T-cell (primary cell): ENCODE data around the gene RAB3GAP1. TPM values are rescaled to one million over a fixed set of nuclear protein-coding genes. Genes with fewer than 3 reads are reported as not detected.
"Not testable (repeated sequence)": the region's sequence is repeated elsewhere in the genome, so short reads cannot be mapped to it uniquely, and the experiment has no call there.

Experiments used
- ATAC-seq, 4 experiments: fragments of 200-7000 bp in 3 of 4; fragments of 150-1000 bp in 1 of 4; cut with Tn5 transposase; replicated peaks in 1 of 4; 1 replicate in 3 of 4; 2 replicates in 1 of 4; pipeline ENCODE4 v1.10.0; 2021; ENCODE audit warnings: moderate library complexity in 3 of 4, mild to moderate bottlenecking in 2 of 4, moderate number of reproducible peaks in 1 of 4
- CTCF ChIA-PET, 2 donors: fragments of 300-600 bp; sonication (Branson Sonifier 250); formaldehyde crosslinking; loops; one replicate each; lab custom pipeline; 2022; ENCODE audit warnings: antibody characterized with exemption in 2 of 2; lab: Charles Lee
- POLR2A ChIA-PET, 2 donors: fragments of 300-600 bp; sonication (Branson Sonifier 250); formaldehyde crosslinking; loops; one replicate each; lab custom pipeline; 2022; ENCODE audit warnings: antibody characterized with exemption in 2 of 2; lab: Charles Lee
- DNase-seq, 35 experiments: peaks; one replicate each; pipeline versions ENCODE4 v3.0.0 to v3.0.0-alpha.2; 2013 to 2023
- H3K27ac ChIP-seq: one replicate; pipeline ENCODE4 v1.5.1; 2013; ENCODE audit warnings: low read length
- H3K27me3 ChIP-seq, 2 experiments: replicated peaks in 1 of 2; 1 replicate in 1 of 2; 2 replicates in 1 of 2; pipeline versions ENCODE4 v1.6.1 to v1.7.0; 2013; ENCODE audit warnings: low read length in 1 of 2, mixed read lengths in 1 of 2; ENCODE audit not compliant: control insufficient read depth in 2 of 2, insufficient read depth in 2 of 2; ENCODE audit errors: extremely low read depth in 1 of 2
- H3K36me3 ChIP-seq, 2 donors: 1 replicate in 1 of 2; 2 replicates in 1 of 2; pipeline versions ENCODE4 v1.6.1 to v1.7.0; 2013; ENCODE audit warnings: low read length in 1 of 2; ENCODE audit not compliant: control insufficient read depth in 2 of 2, insufficient read depth in 1 of 2; ENCODE audit errors: extremely low read depth in 1 of 2
- H3K4me1 ChIP-seq, 2 experiments: 1 replicate in 1 of 2; 2 replicates in 1 of 2; pipeline versions ENCODE4 v1.6.1 to v1.7.0; 2013; ENCODE audit warnings: low read length in 2 of 2, mixed read lengths in 1 of 2; ENCODE audit not compliant: insufficient read depth in 2 of 2, control insufficient read depth in 1 of 2; ENCODE audit errors: extremely low read depth in 1 of 2
- H3K4me3 ChIP-seq, 2 donors: 1 replicate in 1 of 2; 2 replicates in 1 of 2; pipeline versions ENCODE4 v1.5.1 to v1.7.0; 2013; ENCODE audit warnings: mild to moderate bottlenecking in 2 of 2, low read length in 1 of 2, moderate library complexity in 1 of 2; ENCODE audit not compliant: control insufficient read depth in 1 of 2; ENCODE audit errors: extremely low read depth in 1 of 2
- H3K9me3 ChIP-seq: 2 replicates; pipeline ENCODE4 v1.7.0; 2013
- H3K27ac Mint-ChIP-seq, 2 donors: one replicate each; pipeline ENCODE4 v1.8.0; 2020 to 2021; ENCODE audit warnings: mild to moderate bottlenecking in 2 of 2, mixed read lengths in 2 of 2
- H3K27me3 Mint-ChIP-seq, 2 donors: one replicate each; pipeline ENCODE4 v1.8.0; 2021 to 2022; ENCODE audit warnings: mixed read lengths in 2 of 2
- H3K36me3 Mint-ChIP-seq: one replicate; pipeline ENCODE4 v1.8.0; 2021; ENCODE audit warnings: mixed read lengths
- H3K4me1 Mint-ChIP-seq, 3 donors: one replicate each; pipeline ENCODE4 v1.8.0; 2020 to 2022; ENCODE audit warnings: mixed read lengths in 3 of 3, mild to moderate bottlenecking in 1 of 3
- H3K4me3 Mint-ChIP-seq, 3 donors: one replicate each; pipeline ENCODE4 v1.8.0; 2020 to 2022; ENCODE audit warnings: mild to moderate bottlenecking in 3 of 3, mixed read lengths in 3 of 3, moderate library complexity in 3 of 3
- H3K9me3 Mint-ChIP-seq, 3 donors: one replicate each; pipeline ENCODE4 v1.8.0; 2020 to 2022; ENCODE audit warnings: mixed read lengths in 3 of 3
- WGBS: methylation state at CpG from one replicate; pipeline ENCODE4 v1.1.5; 2013; ENCODE audit warnings: missing lambda C conversion rate; ENCODE audit not compliant: insufficient coverage; 5-methylcytosine and 5-hydroxymethylcytosine counted together
- total RNA-seq, 35 experiments: library from RNA in 6 of 35; stranded (reverse) in 6 of 35; fragments of 120-200 nt in 1 of 35; gene quantifications; one replicate each; pipeline versions ENCODE4 v1.2.1 to v1.2.4 and lab custom pipeline; 2013 to 2026

The RAB3GAP1 gene
- total RNA-seq, 5 donors from 2014 or later (not counting 1 experiment from before 2014, with no cell fraction given) = 34.0 to 48.8 (median 40.7) TPM

DNA sequence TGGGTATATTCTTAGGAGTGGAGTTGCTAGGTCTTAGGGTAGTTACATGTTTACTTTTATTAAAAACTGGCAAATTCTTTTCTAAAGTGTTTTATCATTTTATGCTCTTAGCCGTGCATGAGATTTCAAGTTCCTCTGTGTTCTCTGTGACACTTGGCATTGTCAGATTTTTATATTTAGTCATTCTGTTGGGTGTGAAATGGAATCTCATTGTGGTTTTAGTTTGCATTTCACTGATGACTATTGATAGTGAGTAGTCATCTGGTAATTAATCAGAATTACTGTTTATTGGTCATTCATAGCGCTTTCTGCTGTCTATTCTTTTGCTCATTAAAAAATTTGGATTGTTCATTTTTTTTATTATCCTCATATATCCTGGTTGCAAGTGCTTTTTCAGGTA is 34.1 kb downstream of the RAB3GAP1 start:
- CTCF ChIA-PET = interaction anchor here in 1 of 2 donors (0.6 kb wide), 1 partner anchor 24 kb away, joined by 7 read pairs; no protein-coding TSS in a partner anchor
- H3K27ac ChIP-seq = no peak overlapping the region
- H3K27me3 ChIP-seq = no peaks in the 10 kb centered on the region
- Mint-ChIP-seq H3K27ac (peak overlapping the region in 1 of 2 donors; percentile 21), H3K36me3 (peaks cover 50% of the 10 kb centered on the region), H3K4me1 (peaks cover 33 to 41% (median 39%) of the 10 kb centered on the region in 3 donors), H3K9me3 (peaks cover 0 to 9% (median 2%) of the 10 kb centered on the region in 3 donors), H3K27me3 (no peaks in the 10 kb centered on the region), H3K4me3 (no peak overlapping the region)
- H3K4me1 ChIP-seq = peaks cover 0 to 3% of the 10 kb centered on the region in 2 experiments
- no CpG with 5 or more reads among the region's 2 CpGs for WGBS
- H3K4me3 ChIP-seq = no peak overlapping the region
- no peaks in the 10 kb centered on the region for H3K9me3 ChIP-seq
- no peak for DNase-seq
- H3K36me3 ChIP-seq = peaks cover 0 to 5% of the 10 kb centered on the region in 2 donors
- no peak for ATAC-seq
- POLR2A ChIA-PET = no interaction called here

DNA sequence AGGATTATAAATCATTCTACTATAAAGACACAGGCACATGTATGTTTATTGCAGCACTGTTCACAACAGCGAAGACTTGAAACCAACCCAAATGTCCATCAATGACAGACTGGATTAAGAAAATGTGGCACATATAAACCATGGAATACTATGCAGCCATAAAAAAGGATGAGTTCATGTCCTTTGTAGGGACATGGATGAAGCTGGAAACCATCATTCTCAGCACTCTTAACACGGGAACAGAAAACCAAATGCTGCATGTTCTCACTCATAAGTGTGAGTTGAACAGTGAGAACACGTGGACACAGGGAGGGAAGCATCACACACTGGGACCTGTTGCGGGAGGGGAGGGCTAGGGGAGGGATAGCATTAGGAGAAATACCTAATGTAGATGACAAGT is 37.5 kb downstream of the RAB3GAP1 start:
- H3K27me3 ChIP-seq, H3K9me3 ChIP-seq, H3K4me3 ChIP-seq, H3K27me3 Mint-ChIP-seq, H3K27ac ChIP-seq, CTCF ChIA-PET, H3K27ac Mint-ChIP-seq, H3K4me3 Mint-ChIP-seq, H3K9me3 Mint-ChIP-seq, POLR2A ChIA-PET, ATAC-seq, DNase-seq, H3K4me1 ChIP-seq: not testable (repeated sequence)
- WGBS = 100% methylated on average over 1 of the region's 4 CpGs
- peaks cover 26 to 49% (median 39%) of the 10 kb centered on the region in 3 donors for H3K4me1 Mint-ChIP-seq
- peaks cover 5 to 16% of the 10 kb centered on the region in 2 donors for H3K36me3 ChIP-seq
- H3K36me3 Mint-ChIP-seq = peaks cover 60% of the 10 kb centered on the region

GRCh38 chr2:135091681-135092080 is 39.6 kb downstream of the RAB3GAP1 start:
- Histone ChIP-seq H3K27me3 (no peaks in the 10 kb centered on the region), H3K36me3 (peaks cover 5 to 20% of the 10 kb centered on the region in 2 donors), H3K27ac (no peak overlapping the region), H3K4me1 (no peaks in the 10 kb centered on the region), H3K4me3 (no peak overlapping the region), H3K9me3 (no peaks in the 10 kb centered on the region)
- POLR2A ChIA-PET = interaction anchor here in 1 of 2 donors (0.6 kb wide), 1 partner anchor 9 kb away, joined by 4 read pairs; no protein-coding TSS in a partner anchor
- H3K4me3 Mint-ChIP-seq = no peak overlapping the region
- no peak overlapping the region for H3K27ac Mint-ChIP-seq
- peaks cover 0 to 9% (median 2%) of the 10 kb centered on the region in 3 donors for H3K9me3 Mint-ChIP-seq
- no peaks in the 10 kb centered on the region for H3K27me3 Mint-ChIP-seq
- peaks cover 9 to 38% (median 30%) of the 10 kb centered on the region in 3 donors for H3K4me1 Mint-ChIP-seq
- ATAC-seq (no peak), DNase-seq (no peak)
- peaks cover 64% of the 10 kb centered on the region for H3K36me3 Mint-ChIP-seq
- WGBS = no CpG with 5 or more reads among the region's 1 CpG
- CTCF ChIA-PET = no interaction called here

- no peak overlapping the region for H3K4me3 Mint-ChIP-seq
- DNase-seq (no peak), ATAC-seq (no peak)
- H3K4me1 ChIP-seq = no peaks in the 10 kb centered on the region
- H3K4me1 Mint-ChIP-seq = peaks cover 4 to 32% (median 21%) of the 10 kb centered on the region in 3 donors
- H3K27ac ChIP-seq = no peak overlapping the region
- no peaks in the 10 kb centered on the region for H3K9me3 ChIP-seq
- H3K36me3 ChIP-seq = peaks cover 5 to 25% of the 10 kb centered on the region in 2 donors
- H3K27me3 ChIP-seq = no peaks in the 10 kb centered on the region
- H3K27me3 Mint-ChIP-seq = no peaks in the 10 kb centered on the region
- H3K36me3 Mint-ChIP-seq = peaks cover 66% of the 10 kb centered on the region
- ChIA-PET POLR2A (no interaction called here), CTCF (no interaction called here)
- H3K4me3 ChIP-seq = no peak overlapping the region
- peaks cover 0 to 9% (median 2%) of the 10 kb centered on the region in 3 donors for H3K9me3 Mint-ChIP-seq
- H3K27ac Mint-ChIP-seq = no peak overlapping the region
Measured at GRCh38 chr2:135093193-135093592, 41.1 kb downstream of the RAB3GAP1 start.

GRCh38 chr2:135093670-135094330 is 41.7 kb downstream of the RAB3GAP1 start:
- Mint-ChIP-seq H3K4me3 (no peak overlapping the region), H3K27me3 (no peaks in the 10 kb centered on the region), H3K36me3 (peaks cover 65% of the 10 kb centered on the region), H3K9me3 (peaks cover 0 to 8% (median 2%) of the 10 kb centered on the region in 3 donors), H3K27ac (no peak overlapping the region), H3K4me1 (peaks cover 5 to 33% (median 20%) of the 10 kb centered on the region in 3 donors)
- Histone ChIP-seq H3K4me1 (peaks cover 0 to 2% of the 10 kb centered on the region in 2 experiments), H3K36me3 (peaks cover 5 to 25% of the 10 kb centered on the region in 2 donors), H3K4me3 (no peak overlapping the region), H3K27ac (no peak overlapping the region), H3K27me3 (no peaks in the 10 kb centered on the region), H3K9me3 (no peaks in the 10 kb centered on the region)
- ChIA-PET POLR2A (interaction anchor here in 1 of 2 donors (0.6 kb wide), 1 partner anchor 103 kb away, joined by 3 read pairs; no protein-coding TSS in a partner anchor), CTCF (no interaction called here)
- WGBS = 100% methylated on average over 1 of the region's 3 CpGs
- no peak for DNase-seq
- ATAC-seq = no peak

DNA sequence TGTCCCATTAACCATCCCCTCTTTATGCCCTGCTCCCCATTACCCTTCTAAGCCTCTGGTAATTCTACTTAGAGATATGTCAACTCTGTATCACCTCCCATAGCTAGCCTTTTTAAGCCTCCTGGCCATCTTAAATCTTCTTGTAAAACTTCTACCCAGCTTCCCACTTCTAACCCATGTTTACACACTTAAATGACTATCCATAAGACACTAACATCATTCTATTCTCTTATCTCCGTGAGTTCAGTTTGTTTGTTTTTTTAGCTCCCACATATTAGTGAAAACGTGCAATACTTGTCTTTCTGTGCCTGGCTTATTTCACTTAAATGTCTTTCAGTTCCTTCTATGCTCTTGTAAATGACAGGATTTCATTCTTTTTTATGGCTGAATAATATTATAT is 42.4 kb downstream of the RAB3GAP1 start:
- ChIA-PET POLR2A (no interaction called here), CTCF (no interaction called here)
- peaks cover 65% of the 10 kb centered on the region for H3K36me3 Mint-ChIP-seq
- WGBS = 100% methylated on average over 1 of the region's 2 CpGs
- Histone ChIP-seq H3K27me3 (no peaks in the 10 kb centered on the region), H3K4me1 (peaks cover 0 to 2% of the 10 kb centered on the region in 2 experiments), H3K36me3 (peaks cover 5 to 25% of the 10 kb centered on the region in 2 donors), H3K4me3 (no peak overlapping the region), H3K27ac (no peak overlapping the region), H3K9me3 (no peaks in the 10 kb centered on the region)
- H3K9me3 Mint-ChIP-seq = peaks cover 0 to under 1% (median 0%) of the 10 kb centered on the region in 3 donors
- DNase-seq = no peak
- no peaks in the 10 kb centered on the region for H3K27me3 Mint-ChIP-seq
- H3K4me1 Mint-ChIP-seq = peaks cover 11 to 35% (median 21%) of the 10 kb centered on the region in 3 donors
- H3K4me3 Mint-ChIP-seq = no peak overlapping the region
- no peak overlapping the region for H3K27ac Mint-ChIP-seq
- ATAC-seq = no peak
